GM19025 (cell line): ENCODE results near the gene ZNF496.
"Not testable (repeated sequence)": the region's sequence is repeated elsewhere in the genome, so short reads cannot be mapped to it uniquely, and the experiment has no call there.

Experiments
- ATAC-seq: cut with Tn5 transposase; IDR thresholded peaks from one replicate; pipeline ENCODE4 v1.9.1; 2021; ENCODE audit warnings: mild to moderate bottlenecking, low read depth, moderate library complexity; ENCODE audit not compliant: unreplicated experiment

The ZNF496 gene

GRCh38 chr1:247255772-247256171 lies 75.9 kb downstream of the ZNF496 start, which contains the start of gene VN1R5:
TSS of gene VN1R5 (plus strand) at chr1:247256072.
- ATAC-seq: not testable (repeated sequence)

DNA sequence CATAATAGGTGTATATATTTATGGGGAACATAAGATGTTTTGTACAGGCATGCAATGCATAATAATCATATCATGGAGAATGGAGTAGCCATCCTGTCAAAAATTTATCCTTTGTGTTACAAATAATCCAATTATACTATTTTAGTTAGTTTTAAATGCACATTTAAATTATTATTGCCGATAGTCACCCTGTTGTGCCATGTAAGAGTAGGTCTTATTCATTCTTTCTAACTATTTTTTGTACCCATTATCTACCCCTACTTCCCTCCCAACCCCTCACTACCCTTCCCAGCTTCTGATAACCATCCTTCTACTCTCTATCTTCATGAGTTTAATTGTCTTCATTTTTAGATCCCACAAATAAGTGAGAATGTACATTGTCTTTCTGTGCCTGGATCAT lies 84.1 kb downstream of the ZNF496 start:
- no peak for ATAC-seq
